GM18868 (cell line): Measurements from ENCODE around the gene CASK.
A peak's percentile ranks its signal among the peaks of the same experiment; 100 is the strongest.
"Not testable (repeated sequence)": the region's sequence is repeated elsewhere in the genome, so short reads cannot be mapped to it uniquely, and the experiment has no call there.

Experiments
- ATAC-seq: cut with Tn5 transposase; IDR thresholded peaks from one replicate; pipeline ENCODE4 v1.9.1; 2021; ENCODE audit warnings: mild to moderate bottlenecking, moderate library complexity; ENCODE audit not compliant: unreplicated experiment

Gene CASK

GRCh38 chrX:41661366-41662095 is 261.8 kb downstream of the CASK start:
- ATAC-seq = no peak

DNA sequence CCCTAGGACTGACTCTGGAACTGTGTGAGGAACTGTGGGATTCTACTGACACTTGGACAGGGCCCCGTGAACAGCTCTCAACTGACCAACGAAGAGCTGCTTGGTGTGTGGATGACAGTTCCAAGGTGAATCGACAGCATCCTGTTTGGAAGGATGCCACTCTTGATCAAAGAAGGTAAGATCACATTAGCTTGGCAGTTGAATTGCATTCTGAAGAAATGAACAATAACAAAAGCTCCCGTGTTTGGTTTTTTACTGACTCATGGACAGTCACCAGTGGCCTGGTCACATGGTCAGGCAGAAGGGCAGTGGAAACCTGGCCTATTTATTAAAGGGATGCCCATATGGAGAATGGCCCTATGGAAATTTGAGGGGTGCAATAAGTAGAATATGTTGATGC is 267.7 kb downstream of the CASK start:
- ATAC-seq = no peak

GRCh38 chrX:41655101-41655500 is 268.3 kb downstream of the CASK start:
- ATAC-seq = no peak

DNA sequence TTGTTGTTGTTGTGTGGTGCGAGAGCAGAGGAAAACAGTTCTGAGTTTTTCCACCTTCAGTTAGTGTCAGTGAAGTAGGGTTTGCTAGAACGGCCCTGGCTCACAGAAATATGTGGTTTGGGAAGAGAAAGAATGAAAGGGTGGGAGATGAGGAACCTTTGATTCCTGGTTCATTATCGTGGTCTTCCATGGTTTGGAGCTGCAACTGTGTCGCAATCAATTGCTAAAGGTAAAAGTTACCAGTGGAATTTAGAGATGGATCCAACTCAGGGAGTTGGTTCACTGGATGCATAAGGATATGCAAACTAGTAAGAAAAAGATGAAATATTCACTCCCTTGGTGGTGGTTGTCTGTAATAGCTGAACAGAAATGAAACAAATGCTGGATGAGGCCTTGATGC is 270.2 kb downstream of the CASK start:
- ATAC-seq = no peak

DNA sequence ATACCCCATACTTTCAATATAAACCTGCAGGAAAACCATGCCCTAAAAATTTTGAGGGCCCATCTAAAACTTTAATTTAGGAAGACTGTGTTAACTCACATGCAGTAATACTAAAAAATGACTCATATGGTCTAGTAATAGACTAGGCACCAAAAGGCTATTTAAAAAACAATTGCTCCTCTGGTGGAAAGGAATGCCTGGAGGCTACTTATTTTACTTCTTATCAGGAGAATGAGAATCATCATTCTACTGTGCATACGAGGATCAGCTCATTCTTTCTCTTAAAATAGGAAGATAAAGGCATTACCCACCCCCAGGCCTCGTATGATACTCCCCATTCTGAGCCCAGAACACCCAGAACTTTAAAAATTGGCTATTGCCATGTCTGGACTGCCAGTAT is 277.2 kb downstream of the CASK start:
- ATAC-seq = not testable (repeated sequence)

DNA sequence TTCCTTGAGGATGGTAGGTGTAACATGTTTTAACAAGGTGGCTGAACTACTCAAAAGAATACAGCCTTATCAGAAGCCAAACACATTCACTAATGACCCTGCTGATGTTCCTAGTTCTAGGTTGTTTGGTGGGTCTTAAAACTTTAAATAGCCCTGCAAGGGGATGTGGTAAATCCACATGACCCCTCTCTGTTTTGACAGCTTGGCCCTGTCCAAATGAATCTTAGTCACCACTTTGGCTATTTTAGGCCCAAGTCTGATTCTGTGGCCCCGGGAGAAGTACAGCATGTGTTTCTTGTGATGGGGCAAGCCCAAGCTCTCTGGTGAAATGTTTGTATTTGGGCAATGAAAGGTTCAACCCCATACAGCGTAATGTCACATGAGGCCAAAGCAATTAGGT is 289.1 kb downstream of the CASK start:
- peak; percentile 54 for ATAC-seq

DNA sequence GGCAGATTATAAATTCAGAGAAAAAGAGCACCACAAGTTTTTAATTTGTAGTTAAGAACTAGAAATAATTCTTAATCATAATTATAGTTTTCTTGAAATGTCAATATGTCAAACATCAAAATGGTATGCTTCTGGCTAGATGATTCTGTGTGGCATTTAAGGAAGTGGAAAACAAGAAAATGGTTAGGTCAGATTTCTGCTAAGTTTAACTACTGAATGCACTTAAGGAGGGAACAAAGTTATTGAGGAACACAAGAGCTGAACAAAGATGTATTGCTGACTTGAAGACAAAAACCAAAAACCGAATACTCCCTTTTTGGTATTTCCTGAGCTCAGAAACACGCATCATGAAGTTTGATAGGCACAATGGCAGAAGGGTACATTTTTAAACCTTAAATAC is 293.3 kb downstream of the CASK start:
- no peak for ATAC-seq

- no peak for ATAC-seq
These were observed 293.8 kb downstream of the CASK start for GRCh38 chrX:41629539-41629938.

GRCh38 chrX:41621222-41621723 is 302.1 kb downstream of the CASK start:
- ATAC-seq = no peak

DNA sequence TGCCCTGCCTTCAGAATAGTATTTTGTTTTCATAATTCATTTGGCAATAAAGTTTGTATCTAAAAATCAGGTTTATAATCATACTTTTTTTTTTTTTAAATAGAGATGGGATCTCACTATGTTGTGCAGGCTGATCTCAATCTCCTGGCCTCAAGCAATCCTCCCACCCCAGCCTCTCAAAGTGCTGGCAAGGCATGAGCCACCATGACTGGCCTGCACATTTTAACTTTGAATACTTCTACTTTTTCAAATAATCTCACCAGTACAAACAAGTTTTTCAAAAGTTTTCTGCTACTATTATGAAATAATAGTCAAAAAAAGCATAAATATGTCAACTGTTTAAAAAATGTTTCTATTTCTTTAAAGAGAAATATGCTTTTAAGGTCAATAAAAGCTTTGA is 304.1 kb downstream of the CASK start:
- ATAC-seq = no peak

DNA sequence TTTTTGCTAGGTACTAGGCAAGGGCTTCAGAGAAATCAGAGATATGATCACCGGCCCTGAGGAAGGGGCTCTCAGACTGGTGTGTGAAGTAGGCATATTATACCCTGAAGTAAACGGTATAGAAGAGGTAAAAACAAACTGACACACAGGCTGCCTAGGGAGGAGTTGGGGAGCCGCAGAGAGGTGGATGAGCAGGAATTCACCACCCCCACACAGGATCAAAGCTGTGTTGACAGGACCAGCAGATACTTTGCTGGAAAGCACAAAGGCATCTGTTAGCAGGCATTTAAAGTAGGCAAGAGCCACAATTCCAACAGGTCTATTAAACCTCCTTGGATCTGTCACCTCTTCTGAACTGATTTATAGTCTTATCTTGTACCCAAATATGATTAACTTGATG is 306.4 kb downstream of the CASK start:
- ATAC-seq = no peak

DNA sequence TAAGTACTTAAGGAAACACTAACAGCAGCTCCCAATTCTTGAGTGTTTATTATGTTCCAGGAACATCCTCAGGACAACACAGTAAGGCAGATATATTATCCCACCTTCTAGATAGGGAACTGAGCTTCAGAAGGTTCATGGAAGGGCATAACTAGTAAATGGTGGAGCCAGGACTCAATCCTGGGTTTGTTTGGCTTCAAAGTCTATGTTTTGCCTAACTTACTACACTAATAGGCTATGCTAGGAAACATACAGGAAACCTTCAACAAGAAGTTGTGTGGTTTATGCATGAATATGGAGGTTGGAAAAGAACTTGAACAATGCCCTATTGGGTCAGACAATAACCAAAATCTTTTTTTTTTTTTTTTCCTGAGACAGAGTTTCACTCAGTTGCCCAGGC is 307.1 kb downstream of the CASK start:
- ATAC-seq = no peak

DNA sequence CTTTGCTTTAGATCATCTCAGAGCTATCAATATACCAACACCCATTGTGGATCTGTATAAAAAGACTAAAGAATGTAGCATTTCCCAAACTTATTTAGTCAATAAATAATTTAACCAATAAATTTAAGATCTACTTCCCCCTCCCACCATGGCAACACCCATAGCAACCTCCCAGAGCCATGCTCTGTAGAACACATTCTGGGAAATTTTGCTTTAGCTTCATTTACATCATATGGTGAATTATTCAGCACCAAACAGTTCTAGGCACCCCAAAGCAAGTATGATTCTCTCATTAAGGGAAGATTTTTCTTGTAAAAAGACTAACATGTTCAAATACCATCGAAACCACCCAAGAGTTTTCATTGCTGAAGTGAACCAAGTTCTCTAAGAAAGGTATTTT is 315.1 kb downstream of the CASK start:
- ATAC-seq = no peak

DNA sequence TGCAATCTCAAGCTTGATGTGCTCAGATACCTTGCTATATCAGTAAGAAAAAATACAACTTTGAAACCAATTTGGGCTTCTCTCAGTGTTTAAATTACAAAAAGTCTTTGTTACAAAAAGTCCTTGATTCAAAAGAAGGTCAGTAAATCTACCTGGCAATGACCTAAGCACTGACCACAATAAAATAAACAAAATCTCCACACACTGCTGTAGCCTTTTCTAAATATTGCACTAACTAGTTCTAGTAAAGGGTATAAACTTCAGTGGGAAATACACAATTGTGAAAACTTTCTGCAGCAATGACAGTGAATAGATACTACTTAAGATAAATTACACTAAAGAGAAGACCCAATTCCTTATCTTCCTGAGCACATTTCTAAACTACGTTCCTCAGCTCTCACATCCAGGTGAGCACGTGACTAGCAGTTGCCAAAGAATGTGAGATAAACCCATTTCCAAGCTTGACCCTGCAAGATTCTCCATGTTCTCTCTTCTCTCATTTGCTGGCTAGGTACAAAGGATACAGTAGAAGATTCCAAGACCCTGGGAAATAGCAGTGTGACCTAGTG is 316.0 kb downstream of the CASK start:
- ATAC-seq = no peak

- ATAC-seq = not testable (repeated sequence)
These were observed 317.3 kb downstream of the CASK start for GRCh38 chrX:41606057-41606456.

DNA sequence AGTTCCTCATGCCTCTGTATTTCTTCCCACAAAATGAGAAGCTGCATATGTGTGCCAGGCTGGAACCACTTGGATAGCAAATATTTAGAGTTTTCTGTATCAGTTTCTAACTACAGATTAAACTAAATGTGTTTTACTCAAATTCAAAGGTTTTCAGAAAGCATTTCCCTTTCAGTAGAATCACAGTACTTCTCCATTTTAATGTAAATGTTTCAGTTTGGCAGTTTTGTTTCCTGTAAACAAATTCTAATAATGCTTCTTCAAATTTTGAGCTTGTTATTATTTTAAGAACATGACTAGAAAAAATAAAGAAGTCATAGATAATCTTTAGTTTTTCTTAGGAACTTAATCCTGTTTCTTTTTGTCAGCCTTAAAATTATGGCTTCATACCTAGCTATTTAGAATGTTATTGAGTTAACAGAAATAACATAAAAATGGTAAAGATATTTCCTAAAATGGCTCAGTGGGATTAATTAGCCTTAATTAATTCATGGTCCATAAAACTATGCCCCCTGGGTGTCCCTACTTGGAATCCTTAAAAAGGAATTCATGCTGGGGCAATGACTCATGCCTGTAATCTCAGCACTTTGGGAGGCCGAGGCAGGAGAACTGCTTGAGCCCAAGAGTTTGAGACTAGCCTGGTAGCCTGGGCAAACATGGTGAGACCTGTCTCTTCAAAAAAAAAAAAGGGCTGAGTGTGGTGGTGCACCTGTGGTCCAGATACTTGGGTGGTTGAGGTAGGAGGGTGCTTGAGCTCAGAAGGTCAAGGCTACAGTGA is 318.4 kb downstream of the CASK start:
- no peak for ATAC-seq

DNA sequence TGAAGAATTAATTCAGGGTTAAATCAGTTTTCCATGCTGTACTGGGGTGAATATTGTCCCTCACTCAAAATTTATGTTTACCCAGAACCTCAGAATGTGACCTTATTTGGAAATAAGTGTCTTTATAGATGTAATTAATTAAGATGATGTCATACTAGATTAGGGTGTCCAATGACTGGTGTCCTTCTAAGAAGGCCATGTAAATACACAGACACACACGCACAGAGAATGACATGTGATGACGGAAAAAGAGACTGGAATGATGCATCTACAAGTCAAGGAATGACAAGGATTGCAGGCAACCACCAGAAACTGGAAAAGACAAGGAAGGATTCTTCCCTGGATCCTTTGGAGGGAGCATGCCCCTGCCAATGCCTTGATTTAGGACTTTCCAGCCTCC is 319.2 kb downstream of the CASK start:
- ATAC-seq = no peak

DNA sequence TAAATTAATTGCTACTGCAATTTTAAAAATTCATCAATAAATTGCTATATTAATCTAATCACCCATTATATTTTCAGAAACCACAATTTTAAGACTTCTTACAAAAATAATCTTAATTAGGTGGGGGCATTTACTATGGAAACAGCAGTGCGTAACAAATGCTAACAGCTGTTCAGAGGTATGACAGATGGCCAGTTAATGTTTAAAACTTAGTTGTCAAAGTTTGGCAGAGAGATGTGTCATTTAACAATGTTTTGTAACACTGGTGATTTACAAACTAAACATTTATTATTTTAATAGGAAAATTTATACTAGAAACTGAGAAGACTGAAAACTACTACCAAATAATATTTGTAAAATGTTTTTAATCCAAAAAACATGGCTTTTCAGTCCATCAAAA is 319.8 kb downstream of the CASK start:
- ATAC-seq = no peak

- ATAC-seq = no peak
These were observed 320.5 kb downstream of the CASK start for GRCh38 chrX:41602816-41603345.

- no peak for ATAC-seq
These were observed 323.1 kb downstream of the CASK start for GRCh38 chrX:41600291-41600690.

DNA sequence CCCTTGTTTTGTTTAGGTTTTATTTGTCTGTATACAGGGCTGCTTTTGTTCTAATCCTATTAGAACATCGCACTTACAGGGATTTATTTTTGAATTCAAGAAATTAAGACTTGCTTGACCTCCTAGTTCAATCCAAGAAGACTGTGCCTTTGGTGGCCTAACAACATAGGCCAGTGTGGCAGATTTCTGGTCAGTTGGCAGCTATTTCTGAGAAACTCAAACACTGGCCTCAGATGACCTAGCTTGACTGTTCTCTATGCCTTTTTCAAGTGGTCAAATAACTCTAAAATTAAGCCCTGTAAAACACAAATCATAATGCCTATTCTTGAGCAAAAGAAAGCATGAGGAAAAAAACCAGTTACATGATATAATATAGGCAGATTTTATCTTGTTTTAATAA is 323.8 kb downstream of the CASK start:
- no peak for ATAC-seq

- peak; percentile 100 for ATAC-seq
These were observed 326.8 kb downstream of the CASK start for GRCh38 chrX:41596596-41596995.
